IMR-90 (cell line): ENCODE data around the gene DNTT. TPM values are rescaled to one million over a fixed set of nuclear protein-coding genes. Genes with fewer than 3 reads are reported as not detected.

Experiments used
- ATAC-seq: fragments of 200-7000 bp; cut with Tn5 transposase; 2 replicates; pipeline ENCODE4 v1.9.1; 2020; ENCODE audit warnings: low read depth, mild to moderate bottlenecking, moderate library complexity
- BruUV-seq: library from RNA; stranded (reverse); fragments of 400-500 nt; replicated peaks from 2 replicates; lab custom pipeline; 2021; lab: Mats Ljungman, UMichigan
- CTCF ChIA-PET: fragments of 300-600 bp; formaldehyde crosslinking; extraction: SDS; loops from one replicate; lab custom pipeline; 2021; ENCODE audit warnings: antibody characterized with exemption; lab: Yijun Ruan, JAX
- POLR2A ChIA-PET: fragments of 300-600 bp; sonication (Branson Sonifier 250); formaldehyde crosslinking; loops from one replicate; lab custom pipeline; 2022; ENCODE audit warnings: antibody characterized with exemption; ENCODE audit not compliant: unreplicated experiment; lab: Charles Lee
- DNase-seq: peaks from one replicate; pipeline ENCODE4 v3.0.0; 2013
- H2AFZ ChIP-seq: replicated peaks from 2 replicates; pipeline ENCODE3; 2013; ENCODE audit warnings: low read length, mild to moderate bottlenecking; ENCODE audit not compliant: poor library complexity
- H2AK5ac ChIP-seq: 2 replicates; pipeline ENCODE4 v1.6.1; 2013; ENCODE audit warnings: low read depth, low read length, inconsistent platforms
- H2AK9ac ChIP-seq: replicated peaks from 2 replicates; pipeline ENCODE3; 2013; ENCODE audit warnings: mild to moderate bottlenecking, low read depth, low read length, moderate library complexity; ENCODE audit not compliant: poor library complexity
- H2BK120ac ChIP-seq: 2 replicates; pipeline ENCODE4 v1.6.1; 2013; ENCODE audit warnings: low read depth, low read length, inconsistent platforms
- H2BK15ac ChIP-seq: 3 replicates; pipeline ENCODE4 v1.6.1; 2013; ENCODE audit warnings: low read depth, low read length, inconsistent platforms
- H2BK20ac ChIP-seq: 2 replicates; pipeline ENCODE4 v1.6.1; 2013; ENCODE audit warnings: low read depth, mild to moderate bottlenecking, inconsistent platforms, low read length, moderate library complexity
- H2BK5ac ChIP-seq: 2 replicates; pipeline ENCODE4 v1.6.1; 2013; ENCODE audit warnings: mild to moderate bottlenecking, low read depth, low read length, inconsistent platforms; ENCODE audit not compliant: poor library complexity, severe bottlenecking
- H3K14ac ChIP-seq: replicated peaks from 2 replicates; pipeline ENCODE4 v1.6.1; 2013; ENCODE audit warnings: low read depth, low read length, inconsistent platforms
- H3K18ac ChIP-seq: 2 replicates; pipeline ENCODE4 v1.6.1; 2013; ENCODE audit warnings: low read depth, low read length, control low read depth
- H3K23ac ChIP-seq: 2 replicates; pipeline ENCODE4 v1.6.1; 2013; ENCODE audit warnings: low read depth, low read length, inconsistent platforms
- H3K27ac ChIP-seq: 2 replicates; pipeline ENCODE4 v1.5.1; 2013; ENCODE audit warnings: mild to moderate bottlenecking, control low read depth, low read length; ENCODE audit not compliant: insufficient read depth
- H3K27me3 ChIP-seq: 2 replicates; pipeline ENCODE4 v1.6.1; 2013; ENCODE audit warnings: low read length; ENCODE audit not compliant: control insufficient read depth, insufficient read depth
- H3K36me3 ChIP-seq: 2 replicates; pipeline ENCODE4 v1.6.1; 2013; ENCODE audit warnings: low read length, mixed read lengths; ENCODE audit not compliant: control insufficient read depth, insufficient read depth
- H3K4ac ChIP-seq: 2 replicates; pipeline ENCODE4 v1.6.1; 2013; ENCODE audit warnings: low read depth, low read length, inconsistent platforms
- H3K4me1 ChIP-seq: 2 replicates; pipeline ENCODE4 v1.6.1; 2013; ENCODE audit warnings: low read length, mixed read lengths; ENCODE audit not compliant: control insufficient read depth, insufficient read depth
- H3K4me2 ChIP-seq: 2 replicates; pipeline ENCODE4 v1.6.1; 2013; ENCODE audit warnings: low read depth, mild to moderate bottlenecking, control low read depth, low read length, moderate library complexity
- H3K4me3 ChIP-seq: 2 replicates; pipeline ENCODE4 v1.5.1; 2013; ENCODE audit warnings: low read depth, mild to moderate bottlenecking, control low read depth, low read length, moderate library complexity; ENCODE audit not compliant: insufficient read depth
- H3K56ac ChIP-seq: 2 replicates; pipeline ENCODE4 v1.6.1; 2013; ENCODE audit warnings: low read length, inconsistent platforms; ENCODE audit not compliant: insufficient read depth; ENCODE audit errors: extremely low read depth
- H3K79me1 ChIP-seq, 2 experiments: 2 replicates each; pipeline ENCODE4 v1.6.1; 2013; ENCODE audit warnings: low read length in 2 of 2, inconsistent platforms in 1 of 2, low read depth in 1 of 2
- H3K9ac ChIP-seq: 2 replicates; pipeline ENCODE4 v1.6.1; 2013; ENCODE audit warnings: low read depth, low read length, control low read depth
- H3K9me1 ChIP-seq: 2 replicates; pipeline ENCODE4 v1.6.1; 2013; ENCODE audit warnings: low read length, inconsistent platforms; ENCODE audit not compliant: insufficient read depth
- H3K9me3 ChIP-seq: 2 replicates; pipeline ENCODE4 v1.6.1; 2013; ENCODE audit warnings: low read length; ENCODE audit not compliant: control insufficient read depth, insufficient read depth
- H4K20me1 ChIP-seq: 2 replicates; pipeline ENCODE4 v1.6.1; 2013; ENCODE audit warnings: low read length, inconsistent platforms; ENCODE audit not compliant: insufficient read depth
- H4K5ac ChIP-seq: 2 replicates; pipeline ENCODE4 v1.6.1; 2013; ENCODE audit warnings: mild to moderate bottlenecking, low read depth, low read length, control low read depth
- H4K8ac ChIP-seq, 2 experiments: 2 replicates each; pipeline ENCODE4 v1.6.1; 2013; ENCODE audit warnings: low read depth in 2 of 2, low read length in 2 of 2, control low read depth in 1 of 2, inconsistent platforms in 1 of 2
- H4K91ac ChIP-seq: 2 replicates; pipeline ENCODE4 v1.6.1; 2013; ENCODE audit warnings: low read depth, low read length, inconsistent platforms; ENCODE audit not compliant: insufficient read depth
- BHLHE40 ChIP-seq: fragments of 150-350 bp; IDR thresholded peaks from 2 replicates; pipeline ENCODE4 v1.6.1; 2016; ENCODE audit warnings: mild to moderate bottlenecking, low read depth, low read length
- FOS ChIP-seq: fragments of 150-350 bp; IDR thresholded peaks from 2 replicates; pipeline ENCODE4 v1.6.1; 2016; ENCODE audit warnings: low read depth, low read length
- MAZ ChIP-seq: IDR thresholded peaks from 2 replicates; pipeline ENCODE4 v1.6.1; 2012; ENCODE audit warnings: low read depth, mild to moderate bottlenecking, low read length, improper control_type of control experiment, moderate library complexity, borderline replicate concordance
- NFE2L2 ChIP-seq: fragments of 150-350 bp; IDR thresholded peaks from 2 replicates; pipeline ENCODE4 v1.6.1; 2016; ENCODE audit warnings: low read depth, mild to moderate bottlenecking, low read length
- POLR2A ChIP-seq: IDR thresholded peaks from 2 replicates; pipeline ENCODE4 v1.6.1; 2012; ENCODE audit warnings: mild to moderate bottlenecking, low read depth, low read length
- RAD21 ChIP-seq: IDR thresholded peaks from 2 replicates; pipeline ENCODE4 v1.6.1; 2012; ENCODE audit warnings: low read length, improper control_type of control experiment
- RFX5 ChIP-seq: IDR thresholded peaks from 2 replicates; pipeline ENCODE4 v1.8.0; 2012; ENCODE audit warnings: low read depth, mild to moderate bottlenecking, low read length, moderate library complexity
- SMC3 ChIP-seq: fragments of 150-350 bp; IDR thresholded peaks from 2 replicates; pipeline ENCODE4 v1.6.1; 2016; ENCODE audit warnings: low read depth, mild to moderate bottlenecking, antibody characterized with exemption, low read length, moderate library complexity
- WGBS, 2 experiments: methylation state at CpG; one replicate each; pipeline versions ENCODE4 v1.1.5 to v1.1.7; 2013; ENCODE audit warnings: missing lambda C conversion rate in 2 of 2; ENCODE audit not compliant: insufficient read length in 1 of 2; ENCODE audit errors: extremely low coverage in 2 of 2; 5-methylcytosine and 5-hydroxymethylcytosine counted together
- dilution Hi-C: fragments of 300-500 bp; cut with HindIII; formaldehyde crosslinking; loops from one replicate; pipeline ENCODE4 v1.14.3; 2018; ENCODE audit warnings: low sequenced_read_pairs; ENCODE audit not compliant: unreplicated experiment
- in situ Hi-C: fragments of 300-500 bp; cut with MboI; formaldehyde crosslinking; loops from 3 replicates; pipeline ENCODE4 v1.14.3; 2019; ENCODE audit warnings: low sequenced_read_pairs, inconsistent platforms, mixed read lengths
- intact Hi-C: fragments of 100-400 bp; cut with micrococcal nuclease; formaldehyde crosslinking; loops from 2 replicates; pipeline ENCODE4 v1.10.0; 2022
- polyA plus RNA-seq, 3 experiments: library from polyadenylated mRNA; depleted of rRNA; stranded (reverse); fragments of >200 nt; gene quantifications; 2 replicates each; pipeline ENCODE4 v1.2.3, GENCODE V29; 2012; ENCODE audit warnings: low replicate concordance in 1 of 3
- total RNA-seq: library from RNA; depleted of rRNA; stranded (reverse); fragments of >200 nt; gene quantifications from 2 replicates; pipeline ENCODE4 v1.2.3, GENCODE V29; 2012
- TF ChIP-seq, protein P1 (sequence below): conservative IDR thresholded peaks from 2 replicates; pipeline ENCODE4 v1.5.1; 2012; ENCODE audit warnings: mild to moderate bottlenecking, low read depth, low read length, improper control_type of control experiment

DNTT gene
- total and polyA plus RNA-seq, 2 of the 4 experiments (the other 2 are of a cell fraction) = not detected

DNA sequence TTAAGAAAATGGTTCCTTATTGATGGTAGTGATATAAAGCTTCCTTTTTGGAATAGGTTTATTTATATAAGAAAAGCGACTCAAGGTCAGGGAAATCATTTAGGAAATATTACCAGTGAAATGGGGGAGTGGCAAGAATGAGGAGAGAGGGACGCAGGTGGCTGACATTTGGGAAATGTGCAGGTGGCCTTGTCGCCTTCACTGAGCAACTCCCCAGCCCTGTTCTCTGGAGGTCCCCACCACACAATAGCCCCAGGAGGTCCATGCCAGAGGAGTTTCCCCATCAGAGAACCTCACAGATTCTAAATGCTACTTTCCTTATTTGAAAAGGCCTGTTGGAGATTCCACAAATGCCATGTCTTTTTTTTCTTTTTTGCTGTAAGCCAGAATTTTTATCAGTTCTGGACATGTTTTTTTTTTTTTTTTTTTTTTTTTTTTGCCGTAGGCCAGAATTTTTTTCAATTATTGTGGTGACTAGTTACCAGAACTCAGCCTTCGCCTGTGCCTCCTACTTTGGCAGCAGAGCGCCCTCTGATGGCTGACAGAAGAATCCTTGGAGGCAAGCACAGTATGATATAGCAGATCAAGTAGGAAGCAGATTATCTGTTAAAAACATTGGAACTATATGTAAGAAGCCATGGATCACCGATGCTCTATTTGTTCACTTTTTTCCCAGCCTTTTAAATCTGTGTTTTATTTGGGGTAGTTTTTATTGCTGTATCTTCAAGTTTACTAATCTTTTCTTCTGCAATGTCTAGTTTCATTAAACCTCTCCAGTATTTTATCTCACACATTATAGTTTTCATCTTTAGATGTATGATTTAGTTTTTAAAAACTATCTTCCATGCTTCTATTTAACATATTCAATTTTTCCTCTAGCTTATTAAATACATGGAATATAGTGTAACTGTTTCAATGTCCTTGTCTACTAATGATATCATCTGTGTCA, 36.0 kb downstream of the DNTT start:
- Histone ChIP-seq H3K4me1 (no peaks in the 10 kb centered on the region), H3K23ac (no peak overlapping the region), H3K27me3 (no peaks in the 10 kb centered on the region; the same call in none of the 2 replicates), H2BK5ac (no peak overlapping the region), H2BK15ac (no peak overlapping the region), H4K20me1 (no peaks in the 10 kb centered on the region), H2BK20ac (no peak overlapping the region), H2BK120ac (no peak overlapping the region), H3K9me3 (no peaks in the 10 kb centered on the region), H3K9ac (no peak overlapping the region), H3K36me3 (no peaks in the 10 kb centered on the region), H4K91ac (no peak overlapping the region), H3K4me3 (no peak overlapping the region), H2AFZ (no peak overlapping the region), H3K9me1 (no peaks in the 10 kb centered on the region), H3K27ac (no peak overlapping the region), H2AK5ac (no peak overlapping the region), H4K5ac (no peak overlapping the region), H3K56ac (no peak overlapping the region), H3K14ac (no peak overlapping the region), H3K4me2 (no peak overlapping the region), H3K4ac (no peak overlapping the region), H2AK9ac (no peak overlapping the region), H3K18ac (no peak overlapping the region), H4K8ac (no peak overlapping the region), H3K79me1 (no peaks in the 10 kb centered on the region)
- ChIA-PET CTCF (interaction anchor here (0.6 kb wide), 1 partner anchor 1105 kb away, joined by 6 read pairs; no protein-coding TSS in a partner anchor), POLR2A (no interaction called here)
- WGBS, 2 experiments = 0% methylated on average over 1 of the region's 7 CpGs; no CpG with 5 or more reads in 1 of the 2 experiments
- in situ Hi-C loops = no loop called here
- BruUV-seq = no TSS peak
- intact Hi-C loops = loop anchor here (1.0 kb wide), 1 partner anchor 323 kb away; no protein-coding TSS in a partner anchor
- TF ChIP-seq RAD21 (peak; percentile 56), RFX5 (no peak), NFE2L2 (no peak), SMC3 (peak; percentile 44), POLR2A (no peak), MAZ (no peak), BHLHE40 (no peak), FOS (no peak)
- TF ChIP-seq, protein P1, sequence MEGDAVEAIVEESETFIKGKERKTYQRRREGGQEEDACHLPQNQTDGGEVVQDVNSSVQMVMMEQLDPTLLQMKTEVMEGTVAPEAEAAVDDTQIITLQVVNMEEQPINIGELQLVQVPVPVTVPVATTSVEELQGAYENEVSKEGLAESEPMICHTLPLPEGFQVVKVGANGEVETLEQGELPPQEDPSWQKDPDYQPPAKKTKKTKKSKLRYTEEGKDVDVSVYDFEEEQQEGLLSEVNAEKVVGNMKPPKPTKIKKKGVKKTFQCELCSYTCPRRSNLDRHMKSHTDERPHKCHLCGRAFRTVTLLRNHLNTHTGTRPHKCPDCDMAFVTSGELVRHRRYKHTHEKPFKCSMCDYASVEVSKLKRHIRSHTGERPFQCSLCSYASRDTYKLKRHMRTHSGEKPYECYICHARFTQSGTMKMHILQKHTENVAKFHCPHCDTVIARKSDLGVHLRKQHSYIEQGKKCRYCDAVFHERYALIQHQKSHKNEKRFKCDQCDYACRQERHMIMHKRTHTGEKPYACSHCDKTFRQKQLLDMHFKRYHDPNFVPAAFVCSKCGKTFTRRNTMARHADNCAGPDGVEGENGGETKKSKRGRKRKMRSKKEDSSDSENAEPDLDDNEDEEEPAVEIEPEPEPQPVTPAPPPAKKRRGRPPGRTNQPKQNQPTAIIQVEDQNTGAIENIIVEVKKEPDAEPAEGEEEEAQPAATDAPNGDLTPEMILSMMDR = peak; percentile 68
- DNase-seq (peak; percentile 70), ATAC-seq (peak; percentile 89)
- dilution Hi-C loops = no loop called here
